Natural killer cell (primary cell): ENCODE data around the gene CHAD. TPM values are rescaled to one million over a fixed set of nuclear protein-coding genes. Genes with fewer than 3 reads are reported as not detected.

ENCODE experiments used
- ATAC-seq, 3 donors: fragments of 150-1000 bp in 2 of 3; fragments of 200-7000 bp in 1 of 3; cut with Tn5 transposase; 1 replicate in 1 of 3; 2 replicates in 2 of 3; pipeline ENCODE4 v1.10.0; 2021; ENCODE audit warnings: mild to moderate bottlenecking in 2 of 3, moderate library complexity in 2 of 3
- DNase-seq, 2 donors: peaks; one replicate each; pipeline versions ENCODE4 v3.0.0 to v3.0.0-alpha.2; 2013 to 2021; ENCODE audit warnings: mixed read lengths in 1 of 2
- H3K27ac ChIP-seq: one replicate; pipeline ENCODE4 v1.5.1; 2013; ENCODE audit warnings: mild to moderate bottlenecking, low read length
- H3K27me3 ChIP-seq: one replicate; pipeline ENCODE4 v1.6.1; 2013; ENCODE audit warnings: low read length; ENCODE audit not compliant: control insufficient read depth, insufficient read depth
- H3K36me3 ChIP-seq: one replicate; pipeline ENCODE4 v1.6.1; 2013; ENCODE audit warnings: low read length; ENCODE audit not compliant: control insufficient read depth, insufficient read depth
- H3K4me1 ChIP-seq: one replicate; pipeline ENCODE4 v1.6.1; 2013; ENCODE audit warnings: low read length; ENCODE audit not compliant: control insufficient read depth, insufficient read depth
- H3K4me3 ChIP-seq: one replicate; pipeline ENCODE4 v1.5.1; 2013; ENCODE audit warnings: low read length
- H3K9me3 ChIP-seq: one replicate; pipeline ENCODE4 v1.6.1; 2013; ENCODE audit warnings: low read length; ENCODE audit not compliant: control insufficient read depth, insufficient read depth
- H3K27ac Mint-ChIP-seq, 2 donors: one replicate each; pipeline ENCODE4 v1.8.0; 2022; ENCODE audit warnings: mild to moderate bottlenecking in 2 of 2, mixed read lengths in 2 of 2, moderate library complexity in 1 of 2
- H3K27me3 Mint-ChIP-seq, 2 donors: one replicate each; pipeline ENCODE4 v1.8.0; 2022; ENCODE audit warnings: low read depth in 2 of 2, mixed read lengths in 2 of 2
- H3K36me3 Mint-ChIP-seq: one replicate; pipeline ENCODE4 v1.8.0; 2022; ENCODE audit warnings: mixed read lengths
- H3K4me1 Mint-ChIP-seq, 2 donors: one replicate each; pipeline ENCODE4 v1.8.0; 2022; ENCODE audit warnings: mixed read lengths in 2 of 2
- H3K4me3 Mint-ChIP-seq: one replicate; pipeline ENCODE4 v1.8.0; 2022; ENCODE audit warnings: mild to moderate bottlenecking, moderate library complexity, mixed read lengths
- H3K9me3 Mint-ChIP-seq, 2 donors: one replicate each; pipeline ENCODE4 v1.8.0; 2022; ENCODE audit warnings: mixed read lengths in 2 of 2
- WGBS: methylation state at CpG from one replicate; pipeline ENCODE4 v1.1.7; 2013; ENCODE audit warnings: missing lambda C conversion rate; ENCODE audit not compliant: insufficient coverage; 5-methylcytosine and 5-hydroxymethylcytosine counted together
- intact Hi-C: fragments of 100-400 bp; cut with micrococcal nuclease; formaldehyde crosslinking; loops from one replicate; pipeline ENCODE4 v1.14.2; 2022
- total RNA-seq, 4 donors: library from RNA; stranded (reverse); fragments of 120-200 nt in 1 of 4; gene quantifications; one replicate each; pipeline versions ENCODE4 v1.2.3 to v1.2.4, GENCODE V29; 2013 to 2022
- TF ChIP-seq, protein P1 (sequence below): fragments of 200-600 bp; IDR thresholded peaks from one replicate; pipeline ENCODE4 v1.8.0; 2022; ENCODE audit warnings: antibody characterized with exemption

CHAD gene
- total RNA-seq, 3 donors from 2014 or later (not counting 1 experiment from before 2014, with no cell fraction given), result 0.60 TPM; not detected in 2

GRCh38 chr17:50465171-50465570 is 3.5 kb downstream of the CHAD start:
- Histone ChIP-seq H3K4me3 (no peak overlapping the region), H3K4me1 (peaks cover 29% of the 10 kb centered on the region), H3K27ac (no peak overlapping the region), H3K36me3 (no peaks in the 10 kb centered on the region), H3K27me3 (peaks cover 11% of the 10 kb centered on the region), H3K9me3 (no peaks in the 10 kb centered on the region)
- TF ChIP-seq, protein P1, sequence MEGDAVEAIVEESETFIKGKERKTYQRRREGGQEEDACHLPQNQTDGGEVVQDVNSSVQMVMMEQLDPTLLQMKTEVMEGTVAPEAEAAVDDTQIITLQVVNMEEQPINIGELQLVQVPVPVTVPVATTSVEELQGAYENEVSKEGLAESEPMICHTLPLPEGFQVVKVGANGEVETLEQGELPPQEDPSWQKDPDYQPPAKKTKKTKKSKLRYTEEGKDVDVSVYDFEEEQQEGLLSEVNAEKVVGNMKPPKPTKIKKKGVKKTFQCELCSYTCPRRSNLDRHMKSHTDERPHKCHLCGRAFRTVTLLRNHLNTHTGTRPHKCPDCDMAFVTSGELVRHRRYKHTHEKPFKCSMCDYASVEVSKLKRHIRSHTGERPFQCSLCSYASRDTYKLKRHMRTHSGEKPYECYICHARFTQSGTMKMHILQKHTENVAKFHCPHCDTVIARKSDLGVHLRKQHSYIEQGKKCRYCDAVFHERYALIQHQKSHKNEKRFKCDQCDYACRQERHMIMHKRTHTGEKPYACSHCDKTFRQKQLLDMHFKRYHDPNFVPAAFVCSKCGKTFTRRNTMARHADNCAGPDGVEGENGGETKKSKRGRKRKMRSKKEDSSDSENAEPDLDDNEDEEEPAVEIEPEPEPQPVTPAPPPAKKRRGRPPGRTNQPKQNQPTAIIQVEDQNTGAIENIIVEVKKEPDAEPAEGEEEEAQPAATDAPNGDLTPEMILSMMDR, result no peak
- DNase-seq, result no peak
- Mint-ChIP-seq H3K4me1 (peaks cover 5 to 12% of the 10 kb centered on the region in 2 donors), H3K9me3 (no peaks in the 10 kb centered on the region), H3K36me3 (no peaks in the 10 kb centered on the region), H3K4me3 (no peak overlapping the region), H3K27me3 (peaks cover 11 to 13% of the 10 kb centered on the region in 2 donors), H3K27ac (no peak overlapping the region)
- intact Hi-C loops, result no loop called here
- WGBS, result 96% methylated on average over 6 of the region's 6 CpGs
- ATAC-seq, result no peak

- Mint-ChIP-seq H3K9me3 (no peaks in the 10 kb centered on the region), H3K27me3 (peaks cover 11 to 13% of the 10 kb centered on the region in 2 donors), H3K36me3 (no peaks in the 10 kb centered on the region), H3K4me3 (no peak overlapping the region), H3K4me1 (peaks cover 5 to 12% of the 10 kb centered on the region in 2 donors), H3K27ac (no peak overlapping the region)
- TF ChIP-seq, protein P1, result no peak
- no peak overlapping the region for H3K4me3 ChIP-seq
- no peak overlapping the region for H3K27ac ChIP-seq
- peaks cover 10% of the 10 kb centered on the region for H3K27me3 ChIP-seq
- intact Hi-C loops, result no loop called here
- peaks cover 28% of the 10 kb centered on the region for H3K4me1 ChIP-seq
- ATAC-seq (no peak), DNase-seq (no peak)
- H3K36me3 ChIP-seq, result no peaks in the 10 kb centered on the region
- WGBS, result 88% methylated on average over 4 of the region's 4 CpGs
- no peaks in the 10 kb centered on the region for H3K9me3 ChIP-seq
These were observed 3.9 kb downstream of the CHAD start for GRCh38 chr17:50464736-50465135.

GRCh38 chr17:50464121-50464520 is 4.6 kb downstream of the CHAD start:
- TF ChIP-seq, protein P1, result no peak
- Mint-ChIP-seq H3K4me1 (peaks cover 5 to 12% of the 10 kb centered on the region in 2 donors), H3K4me3 (no peak overlapping the region), H3K9me3 (no peaks in the 10 kb centered on the region), H3K36me3 (no peaks in the 10 kb centered on the region), H3K27ac (no peak overlapping the region), H3K27me3 (peaks cover 11 to 13% of the 10 kb centered on the region in 2 donors)
- H3K36me3 ChIP-seq, result no peaks in the 10 kb centered on the region
- peaks cover 22% of the 10 kb centered on the region for H3K4me1 ChIP-seq
- DNase-seq (no peak), ATAC-seq (no peak)
- H3K27me3 ChIP-seq, result peaks cover 6% of the 10 kb centered on the region
- H3K27ac ChIP-seq, result no peak overlapping the region
- 93% methylated on average over 3 of the region's 3 CpGs for WGBS
- intact Hi-C loops, result no loop called here
- no peak overlapping the region for H3K4me3 ChIP-seq
- no peaks in the 10 kb centered on the region for H3K9me3 ChIP-seq

GRCh38 chr17:50462446-50462845 is 6.2 kb downstream of the CHAD start:
- TF ChIP-seq, protein P1, result no peak
- intact Hi-C loops, result no loop called here
- Histone ChIP-seq H3K27ac (no peak overlapping the region), H3K9me3 (no peaks in the 10 kb centered on the region), H3K4me1 (peaks cover 9% of the 10 kb centered on the region), H3K36me3 (no peaks in the 10 kb centered on the region), H3K27me3 (no peaks in the 10 kb centered on the region), H3K4me3 (no peak overlapping the region)
- WGBS, result 89% methylated on average over 9 of the region's 9 CpGs
- Mint-ChIP-seq H3K4me1 (peaks cover 0 to 6% of the 10 kb centered on the region in 2 donors), H3K4me3 (no peak overlapping the region), H3K36me3 (no peaks in the 10 kb centered on the region), H3K27me3 (peaks cover under 1 to 2% of the 10 kb centered on the region in 2 donors), H3K9me3 (no peaks in the 10 kb centered on the region), H3K27ac (no peak overlapping the region)
- ATAC-seq, result no peak
- no peak for DNase-seq
